HEK293T (cell line): ENCODE data around the gene GPALPP1.
A peak's percentile ranks its signal among the peaks of the same experiment; 100 is the strongest.

Source experiments
- CTCF ChIA-PET: fragments of 350-600 bp; formaldehyde crosslinking; extraction: SDS; loops from one replicate; lab custom pipeline; 2021; ENCODE audit warnings: antibody characterized with exemption, inconsistent platforms; lab: Yijun Ruan, JAX
- POLR2A ChIA-PET: fragments of 350-600 bp; formaldehyde crosslinking; extraction: SDS; loops from one replicate; lab custom pipeline; 2020; ENCODE audit warnings: antibody characterized with exemption, inconsistent platforms; lab: Yijun Ruan, JAX
- DNase-seq: peaks from one replicate; pipeline ENCODE4 v3.0.0; 2012; ENCODE audit warnings: mixed read lengths; ENCODE audit errors: extremely low spot score
- ARNT ChIP-seq: fragments of 450-650 bp; IDR thresholded peaks from 2 replicates; pipeline ENCODE4 v1.6.1; 2017; ENCODE audit warnings: mild to moderate bottlenecking
- BHLHE40 ChIP-seq: fragments of 450-650 bp; IDR thresholded peaks from 2 replicates; pipeline ENCODE4 v1.6.1; 2016; ENCODE audit warnings: mild to moderate bottlenecking, moderate library complexity, borderline replicate concordance
- CTBP1 ChIP-seq: fragments of 450-650 bp; IDR thresholded peaks from 2 replicates; pipeline ENCODE4 v1.6.1; 2016; ENCODE audit warnings: borderline replicate concordance
- ELF4 ChIP-seq: fragments of 450-650 bp; IDR thresholded peaks from 2 replicates; pipeline ENCODE4 v1.6.1; 2017; ENCODE audit warnings: antibody characterized with exemption
- FOXA1 ChIP-seq: fragments of 450-650 bp; IDR thresholded peaks from 2 replicates; pipeline ENCODE4 v1.6.1; 2016; ENCODE audit warnings: mild to moderate bottlenecking
- FOXK2 ChIP-seq: fragments of 450-650 bp; IDR thresholded peaks from 2 replicates; pipeline ENCODE4 v1.6.1; 2016; ENCODE audit warnings: mild to moderate bottlenecking
- FOXM1 ChIP-seq: fragments of 450-650 bp; IDR thresholded peaks from 2 replicates; pipeline ENCODE4 v1.6.1; 2017; ENCODE audit warnings: mild to moderate bottlenecking, borderline replicate concordance
- HDGF ChIP-seq: fragments of 450-650 bp; IDR thresholded peaks from 2 replicates; pipeline ENCODE4 v1.6.1; 2017; ENCODE audit warnings: antibody characterized with exemption, borderline replicate concordance
- L3MBTL2 ChIP-seq: fragments of 450-650 bp; conservative IDR thresholded peaks from 2 replicates; pipeline ENCODE4 v1.6.1; 2016; ENCODE audit warnings: mild to moderate bottlenecking
- LEF1 ChIP-seq: fragments of 450-650 bp; IDR thresholded peaks from 2 replicates; pipeline ENCODE4 v1.6.1; 2017; ENCODE audit warnings: mild to moderate bottlenecking, borderline replicate concordance
- NFRKB ChIP-seq: fragments of 450-650 bp; IDR thresholded peaks from 2 replicates; pipeline ENCODE4 v1.6.1; 2016; ENCODE audit warnings: mild to moderate bottlenecking, moderate library complexity
- PKNOX1 ChIP-seq: fragments of 450-650 bp; IDR thresholded peaks from 2 replicates; pipeline ENCODE4 v1.6.1; 2016
- SP1 ChIP-seq: fragments of 450-650 bp; IDR thresholded peaks from 2 replicates; pipeline ENCODE4 v1.6.1; 2017
- SUZ12 ChIP-seq: fragments of 450-650 bp; IDR thresholded peaks from 2 replicates; pipeline ENCODE4 v1.6.1; 2016; ENCODE audit warnings: mild to moderate bottlenecking
- TARDBP ChIP-seq: fragments of 450-650 bp; IDR thresholded peaks from 2 replicates; pipeline ENCODE4 v1.6.1; 2016
- ZNF384 ChIP-seq: fragments of 450-650 bp; IDR thresholded peaks from 2 replicates; pipeline ENCODE4 v1.6.1; 2016

GPALPP1 gene

GRCh38 chr13:44972956-44973581 is 16.3 kb upstream of the GPALPP1 start:
- TF ChIP-seq HDGF = no peak
- ChIA-PET CTCF (interaction anchor here (0.9 to 1.0 kb wide), 4 partner anchors 15 to 333 kb away, joined by 3 to 4 read pairs (median 3); no protein-coding TSS in a partner anchor), POLR2A (interaction anchor here (1.4 kb wide), 1 partner anchor 54 kb away, joined by 4 read pairs; no protein-coding TSS in a partner anchor)
- DNase-seq = peak; percentile 27

GRCh38 chr13:44974056-44974793 is 15.1 kb upstream of the GPALPP1 start:
- TF ChIP-seq HDGF = no peak
- no peak for TF ChIP-seq FOXK2
- TF ChIP-seq NFRKB = no peak
- no peak for TF ChIP-seq ELF4
- no peak for TF ChIP-seq LEF1
- no peak for TF ChIP-seq BHLHE40
- no peak for TF ChIP-seq TARDBP
- no peak for TF ChIP-seq FOXA1
- no peak for TF ChIP-seq FOXM1
- no peak for TF ChIP-seq ARNT
- TF ChIP-seq ZNF384 = no peak
- no peak for TF ChIP-seq SUZ12
- TF ChIP-seq PKNOX1 = no peak
- ChIA-PET CTCF (interaction anchor here (1.0 kb wide), 1 partner anchor 332 kb away, joined by 4 read pairs; no protein-coding TSS in a partner anchor), POLR2A (interaction anchor here (1.4 kb wide), 1 partner anchor 56 kb away, joined by 4 read pairs; no protein-coding TSS in a partner anchor)
- no peak for DNase-seq

GRCh38 chr13:44976196-44976595 is 13.1 kb upstream of the GPALPP1 start:
- TF ChIP-seq ELF4 = no peak
- no peak for TF ChIP-seq BHLHE40
- no peak for TF ChIP-seq FOXK2
- no peak for TF ChIP-seq NFRKB
- TF ChIP-seq SUZ12 = no peak
- TF ChIP-seq ZNF384 = no peak
- no peak for TF ChIP-seq CTBP1
- no peak for TF ChIP-seq FOXA1
- no peak for TF ChIP-seq LEF1
- TF ChIP-seq SP1 = no peak
- no peak for TF ChIP-seq TARDBP
- no peak for TF ChIP-seq HDGF
- CTCF ChIA-PET = interaction anchor here (0.7 kb wide), 1 partner anchor 354 kb away, joined by 3 read pairs; no protein-coding TSS in a partner anchor
- POLR2A ChIA-PET = no interaction called here
- no peak for DNase-seq

GRCh38 chr13:44976949-44977583 is 12.3 kb upstream of the GPALPP1 start:
- no peak for DNase-seq
- TF ChIP-seq LEF1 (no peak), FOXM1 (no peak), BHLHE40 (no peak), CTBP1 (no peak)
- POLR2A ChIA-PET = no interaction called here
- CTCF ChIA-PET = no interaction called here

GRCh38 chr13:44978328-44978727 is 11.0 kb upstream of the GPALPP1 start:
- TF ChIP-seq SP1 (no peak), ARNT (no peak), FOXK2 (no peak)
- ChIA-PET POLR2A (no interaction called here), CTCF (no interaction called here)
- DNase-seq = no peak

- TF ChIP-seq L3MBTL2 (no peak), FOXM1 (no peak), SUZ12 (no peak)
- POLR2A ChIA-PET = no interaction called here
- CTCF ChIA-PET = no interaction called here
- DNase-seq = no peak
Observed at GRCh38 chr13:44989941-44990340, 603 bp downstream of the GPALPP1 start.

GRCh38 chr13:45003417-45003816 is 14.1 kb downstream of the GPALPP1 start:
- CTCF ChIA-PET = no interaction called here
- TF ChIP-seq FOXM1 (no peak), CTBP1 (no peak), L3MBTL2 (no peak), ZNF384 (no peak), FOXK2 (no peak), FOXA1 (no peak), BHLHE40 (no peak), PKNOX1 (no peak), ELF4 (no peak), NFRKB (no peak), ARNT (no peak), SUZ12 (no peak), SP1 (no peak), LEF1 (no peak)
- POLR2A ChIA-PET = no interaction called here
- DNase-seq = no peak
